ENCODE data around the gene NFATC1.

DNA sequence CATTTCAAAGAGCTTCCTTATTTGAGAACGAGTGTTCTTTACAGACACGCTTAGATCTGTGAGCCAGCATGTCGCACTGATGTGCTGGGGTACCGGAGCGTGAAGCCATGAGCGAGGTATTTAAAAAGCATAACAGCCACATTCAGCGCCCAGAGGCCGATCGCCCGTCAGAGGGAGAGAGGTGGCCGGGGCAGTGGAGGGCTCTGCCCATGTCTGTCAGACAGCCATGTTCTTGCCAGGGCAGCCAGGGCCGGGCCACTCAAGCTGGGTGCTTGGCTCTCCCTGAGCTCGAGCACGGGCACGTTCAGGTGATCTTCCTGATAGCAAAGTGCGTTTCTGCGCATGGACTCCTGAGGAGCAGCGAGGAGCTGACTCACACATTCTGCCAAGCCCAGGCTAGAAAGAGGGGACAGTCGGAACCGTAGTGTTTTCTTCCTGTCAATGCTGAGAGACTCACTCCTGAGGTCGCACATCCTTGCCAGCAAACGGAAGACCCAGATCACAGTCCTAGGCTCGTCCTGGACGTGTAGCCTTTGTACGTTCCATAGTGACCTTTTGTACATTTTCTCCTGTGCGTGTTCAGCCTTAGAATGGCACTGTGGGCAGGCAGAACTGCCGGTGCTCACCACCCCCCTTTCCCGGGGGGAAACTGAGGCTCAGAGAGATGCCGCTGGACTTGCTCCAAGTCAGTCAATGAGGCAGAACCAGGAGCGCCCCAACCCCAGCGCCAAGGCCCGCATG is 100.7 kb downstream of the NFATC1 start:
- TF ChIP-seq POLR2AphosphoS5 (IDR thresholded peaks at IDR 0.05; ENCODE audit: low read depth, low read length) (no peak), TAF1 (IDR thresholded peaks at IDR 0.05; ENCODE audit: borderline replicate concordance, insufficient read depth, low read length) (no peak)
